ENCODE data around the gene GABRB3.

GABRB3 gene

DNA sequence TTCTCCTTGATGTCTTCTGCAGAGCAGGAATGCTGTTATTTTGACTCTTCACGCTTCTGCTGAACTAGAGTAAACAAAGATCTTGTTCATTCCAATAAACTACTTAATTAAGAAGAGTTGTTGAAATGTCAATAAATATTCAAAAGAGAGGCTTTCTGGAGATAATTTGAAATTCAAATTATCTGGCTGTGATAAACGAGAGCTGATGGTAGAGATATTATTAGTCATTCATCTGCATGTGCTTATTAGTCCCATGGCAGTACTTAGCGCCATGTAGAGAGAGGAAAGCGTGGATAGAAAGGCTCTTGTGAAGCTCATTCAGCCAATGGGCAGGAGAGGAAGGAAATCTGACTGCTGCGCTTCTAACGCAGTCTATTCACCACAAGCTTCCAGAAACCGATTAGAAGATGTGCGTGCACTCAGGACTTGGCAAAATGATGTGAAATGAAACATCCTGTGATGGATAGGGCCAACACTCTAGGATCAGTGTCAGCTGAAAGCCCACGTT, 251.1 kb downstream of the GABRB3 start:
- DNase-seq, result no peak

DNA sequence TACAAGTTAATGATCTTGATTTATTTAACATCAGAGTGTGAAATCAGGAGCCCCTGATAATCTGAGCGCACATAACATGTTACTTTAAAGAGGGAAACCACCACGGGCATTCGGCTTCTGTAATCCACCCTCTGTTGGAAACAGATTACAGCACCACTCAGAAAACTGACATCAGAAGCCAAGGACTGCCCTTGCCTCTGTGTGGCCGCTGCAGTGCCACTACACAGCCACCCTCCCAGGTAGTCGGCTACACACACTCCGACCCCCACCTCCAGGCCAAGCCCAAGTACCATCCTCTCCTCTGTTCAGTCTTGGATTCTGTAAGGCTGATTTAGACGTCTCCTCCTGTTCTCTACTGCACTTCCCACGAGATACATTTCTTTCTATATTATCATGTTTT, 251.7 kb downstream of the GABRB3 start:
- no peak for DNase-seq

DNA sequence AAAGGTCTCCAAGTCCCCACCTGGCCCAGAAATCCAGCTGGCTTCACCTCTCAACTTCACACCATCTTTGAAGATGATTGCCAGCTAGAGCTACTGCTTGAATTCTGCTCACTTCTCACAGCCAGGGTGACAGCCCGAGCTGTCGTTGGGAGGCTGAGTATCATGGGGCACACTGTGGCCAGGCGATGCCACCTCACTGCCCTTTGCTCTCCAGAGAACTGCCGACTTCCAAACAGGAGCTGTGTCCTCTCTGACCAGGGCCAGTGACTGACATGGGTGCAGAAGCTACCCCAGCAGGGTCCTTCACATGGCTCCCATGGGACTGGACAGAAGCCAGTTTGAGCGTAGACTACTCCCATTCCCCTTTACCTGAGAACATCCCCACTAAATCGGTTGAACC, 254.0 kb downstream of the GABRB3 start:
- DNase-seq, result no peak

- DNase-seq, result no peak
Measured at GRCh38 chr15:26516102-26516980, 256.5 kb downstream of the GABRB3 start.

DNA sequence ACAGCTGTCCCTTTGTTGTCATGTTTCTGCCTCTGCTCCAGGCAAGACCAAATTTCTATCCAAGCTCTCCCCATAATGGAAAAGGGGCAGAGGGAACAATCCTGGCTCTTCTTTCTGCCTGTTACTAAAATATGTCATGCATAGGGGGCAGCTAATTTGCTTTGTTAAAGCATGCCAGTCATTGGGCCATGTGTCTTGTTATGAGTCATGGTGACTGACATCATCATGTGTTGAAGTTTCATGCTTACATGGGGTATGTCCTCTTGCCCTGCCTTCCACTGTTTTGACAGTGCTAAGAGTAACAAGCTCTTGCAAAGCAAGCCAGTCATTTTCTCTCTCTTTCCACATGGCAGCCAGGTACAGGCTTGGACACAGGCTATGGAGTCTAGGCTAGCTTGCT, 268.9 kb downstream of the GABRB3 start:
- DNase-seq, result no peak

Data from stimulated activated CD4-positive, alpha-beta T cell treated with anti-CD3 and anti-CD28 coated beads, Interleukin-2, amount 100 ng/mL, for 24 hours (primary cell).